ENCODE data around the gene OR2V2. TPM values are rescaled to one million over a fixed set of nuclear protein-coding genes. Genes with fewer than 3 reads are reported as not detected.
"Not testable (repeated sequence)": the region's sequence is repeated elsewhere in the genome, so short reads cannot be mapped to it uniquely, and the experiment has no call there.

The OR2V2 gene
- total RNA-seq (2014; rRNA removed; shearing (Covaris generic); ENCODE audit: low replicate concordance), result not detected in 2 replicates

GRCh38 chr5:181146927-181147636 is at the start of gene OR2V2:
Gene OR2V2, plus strand, starts transcription at chr5:181147586. Its CDS starts 7,357 bp downstream, at chr5:181154943.
- not testable (repeated sequence) for DNase-seq; H3K36me3 ChIP-seq (ENCODE audit: insufficient read depth, low read length); H3K4me1 ChIP-seq (ENCODE audit: low read length); H3K27me3 ChIP-seq (ENCODE audit: low read length); H4K20me1 ChIP-seq (ENCODE audit: insufficient read depth, low read depth, low read length); H3K4me3 ChIP-seq (ENCODE audit: low read length); H3K9me2 ChIP-seq (replicated peaks; ENCODE audit: insufficient read depth, low read length); H3K9me3 ChIP-seq (ENCODE audit: low read length); H3K9ac ChIP-seq (ENCODE audit: low read length); H3K4me2 ChIP-seq (ENCODE audit: low read depth, low read length, poor library complexity, severe bottlenecking); H3K27ac ChIP-seq (ENCODE audit: low read length); H2AFZ ChIP-seq (ENCODE audit: low read length); H3K79me2 ChIP-seq (ENCODE audit: low read length)

GRCh38 chr5:181097759-181098491 is 49.5 kb upstream of the OR2V2 start:
- not testable (repeated sequence) for H3K27me3 ChIP-seq (ENCODE audit: low read length); DNase-seq; H3K9ac ChIP-seq (ENCODE audit: low read length); H3K4me3 ChIP-seq (ENCODE audit: low read length); H3K9me3 ChIP-seq (ENCODE audit: low read length); H2AFZ ChIP-seq (ENCODE audit: low read length); H4K20me1 ChIP-seq (ENCODE audit: insufficient read depth, low read depth, low read length); H3K4me2 ChIP-seq (ENCODE audit: low read depth, low read length, poor library complexity, severe bottlenecking); H3K9me2 ChIP-seq (replicated peaks; ENCODE audit: insufficient read depth, low read length); H3K36me3 ChIP-seq (ENCODE audit: insufficient read depth, low read length); H3K79me2 ChIP-seq (ENCODE audit: low read length); H3K27ac ChIP-seq (ENCODE audit: low read length); H3K4me1 ChIP-seq (ENCODE audit: low read length)

- no peak overlapping the region for H2AFZ ChIP-seq (ENCODE audit: low read length)
- H3K27me3 ChIP-seq (ENCODE audit: low read length), result no peaks in the 10 kb centered on the region
- no peak overlapping the region for H3K27ac ChIP-seq (ENCODE audit: low read length)
- H3K4me2 ChIP-seq (ENCODE audit: low read depth, low read length, poor library complexity, severe bottlenecking), result no peak overlapping the region
- no peaks in the 10 kb centered on the region for H3K9me2 ChIP-seq (replicated peaks; ENCODE audit: insufficient read depth, low read length)
- DNase-seq, result no peak
- no peaks in the 10 kb centered on the region for H3K9me3 ChIP-seq (ENCODE audit: low read length)
- no peaks in the 10 kb centered on the region for H4K20me1 ChIP-seq (ENCODE audit: insufficient read depth, low read depth, low read length)
- no peak overlapping the region for H3K9ac ChIP-seq (ENCODE audit: low read length)
- H3K36me3 ChIP-seq (ENCODE audit: insufficient read depth, low read length), result no peaks in the 10 kb centered on the region
- no peaks in the 10 kb centered on the region for H3K79me2 ChIP-seq (ENCODE audit: low read length)
- no peaks in the 10 kb centered on the region for H3K4me1 ChIP-seq (ENCODE audit: low read length)
- H3K4me3 ChIP-seq (ENCODE audit: low read length), result no peak overlapping the region
Observed at GRCh38 chr5:181098762-181099601, 48.4 kb upstream of the OR2V2 start.

GRCh38 chr5:181099602-181100086 is 47.7 kb upstream of the OR2V2 start:
- Histone ChIP-seq H4K20me1 (ENCODE audit: insufficient read depth, low read depth, low read length) (no peaks in the 10 kb centered on the region), H3K4me1 (ENCODE audit: low read length) (no peaks in the 10 kb centered on the region), H3K4me2 (ENCODE audit: low read depth, low read length, poor library complexity, severe bottlenecking) (no peak overlapping the region), H3K27me3 (ENCODE audit: low read length) (no peaks in the 10 kb centered on the region), H3K36me3 (ENCODE audit: insufficient read depth, low read length) (no peaks in the 10 kb centered on the region), H3K27ac (ENCODE audit: low read length) (no peak overlapping the region), H3K9me3 (ENCODE audit: low read length) (no peaks in the 10 kb centered on the region), H3K9ac (ENCODE audit: low read length) (no peak overlapping the region), H3K9me2 (replicated peaks; ENCODE audit: insufficient read depth, low read length) (no peaks in the 10 kb centered on the region), H2AFZ (ENCODE audit: low read length) (no peak overlapping the region), H3K4me3 (ENCODE audit: low read length) (no peak overlapping the region), H3K79me2 (ENCODE audit: low read length) (no peaks in the 10 kb centered on the region)
- DNase-seq, result no peak

- Histone ChIP-seq H3K9me2 (replicated peaks; ENCODE audit: insufficient read depth, low read length) (no peaks in the 10 kb centered on the region), H3K36me3 (ENCODE audit: insufficient read depth, low read length) (no peaks in the 10 kb centered on the region), H3K9ac (ENCODE audit: low read length) (no peak overlapping the region), H3K9me3 (ENCODE audit: low read length) (no peaks in the 10 kb centered on the region), H3K4me1 (ENCODE audit: low read length) (no peaks in the 10 kb centered on the region), H3K79me2 (ENCODE audit: low read length) (no peaks in the 10 kb centered on the region), H4K20me1 (ENCODE audit: insufficient read depth, low read depth, low read length) (no peaks in the 10 kb centered on the region), H3K4me2 (ENCODE audit: low read depth, low read length, poor library complexity, severe bottlenecking) (no peak overlapping the region), H3K27ac (ENCODE audit: low read length) (no peak overlapping the region), H3K27me3 (ENCODE audit: low read length) (no peaks in the 10 kb centered on the region), H3K4me3 (ENCODE audit: low read length) (no peak overlapping the region), H2AFZ (ENCODE audit: low read length) (no peak overlapping the region)
- no peak for DNase-seq
Observed at GRCh38 chr5:181100121-181100875, 47.1 kb upstream of the OR2V2 start.

- H3K9me2 ChIP-seq (replicated peaks; ENCODE audit: insufficient read depth, low read length); DNase-seq; H3K4me3 ChIP-seq (ENCODE audit: low read length); H3K9me3 ChIP-seq (ENCODE audit: low read length); H3K9ac ChIP-seq (ENCODE audit: low read length); H3K27ac ChIP-seq (ENCODE audit: low read length); H3K79me2 ChIP-seq (ENCODE audit: low read length); H2AFZ ChIP-seq (ENCODE audit: low read length); H3K4me1 ChIP-seq (ENCODE audit: low read length); H3K27me3 ChIP-seq (ENCODE audit: low read length); H4K20me1 ChIP-seq (ENCODE audit: insufficient read depth, low read depth, low read length); H3K4me2 ChIP-seq (ENCODE audit: low read depth, low read length, poor library complexity, severe bottlenecking); H3K36me3 ChIP-seq (ENCODE audit: insufficient read depth, low read length): not testable (repeated sequence)
Observed at GRCh38 chr5:181101030-181101641, 46.2 kb upstream of the OR2V2 start.

- H3K9me3 ChIP-seq (ENCODE audit: low read length); H2AFZ ChIP-seq (ENCODE audit: low read length); H3K27ac ChIP-seq (ENCODE audit: low read length); H4K20me1 ChIP-seq (ENCODE audit: insufficient read depth, low read depth, low read length); H3K4me3 ChIP-seq (ENCODE audit: low read length); H3K9me2 ChIP-seq (replicated peaks; ENCODE audit: insufficient read depth, low read length); H3K27me3 ChIP-seq (ENCODE audit: low read length); H3K9ac ChIP-seq (ENCODE audit: low read length); DNase-seq; H3K4me2 ChIP-seq (ENCODE audit: low read depth, low read length, poor library complexity, severe bottlenecking); H3K79me2 ChIP-seq (ENCODE audit: low read length); H3K4me1 ChIP-seq (ENCODE audit: low read length); H3K36me3 ChIP-seq (ENCODE audit: insufficient read depth, low read length): not testable (repeated sequence)
Observed at GRCh38 chr5:181101930-181102674, 45.3 kb upstream of the OR2V2 start.

Data from Karpas-422 (cell line).